ENCODE measurements around the gene KCNK16.

DNA sequence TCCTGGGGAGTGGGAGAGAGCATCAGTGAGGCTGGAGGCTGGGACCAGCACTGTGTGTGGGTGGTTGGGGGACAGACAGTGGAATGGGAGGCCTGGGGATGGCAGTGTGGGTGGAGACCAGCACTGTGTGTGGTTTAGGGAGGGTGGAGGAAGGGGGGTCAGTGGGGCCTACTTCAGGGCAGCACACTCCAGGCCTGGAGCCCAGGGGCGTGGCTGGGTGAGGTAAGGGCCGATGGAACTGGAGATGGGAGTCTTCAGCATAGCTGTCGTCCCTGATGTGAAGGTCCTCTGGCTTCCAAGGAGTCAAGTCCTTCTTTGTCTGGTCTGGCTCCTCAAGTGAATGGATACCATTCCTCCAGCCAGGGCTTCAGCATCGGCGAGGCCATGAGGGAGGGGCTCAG, 26.9 kb downstream of the KCNK16 start:
- TF ChIP-seq, protein P1, sequence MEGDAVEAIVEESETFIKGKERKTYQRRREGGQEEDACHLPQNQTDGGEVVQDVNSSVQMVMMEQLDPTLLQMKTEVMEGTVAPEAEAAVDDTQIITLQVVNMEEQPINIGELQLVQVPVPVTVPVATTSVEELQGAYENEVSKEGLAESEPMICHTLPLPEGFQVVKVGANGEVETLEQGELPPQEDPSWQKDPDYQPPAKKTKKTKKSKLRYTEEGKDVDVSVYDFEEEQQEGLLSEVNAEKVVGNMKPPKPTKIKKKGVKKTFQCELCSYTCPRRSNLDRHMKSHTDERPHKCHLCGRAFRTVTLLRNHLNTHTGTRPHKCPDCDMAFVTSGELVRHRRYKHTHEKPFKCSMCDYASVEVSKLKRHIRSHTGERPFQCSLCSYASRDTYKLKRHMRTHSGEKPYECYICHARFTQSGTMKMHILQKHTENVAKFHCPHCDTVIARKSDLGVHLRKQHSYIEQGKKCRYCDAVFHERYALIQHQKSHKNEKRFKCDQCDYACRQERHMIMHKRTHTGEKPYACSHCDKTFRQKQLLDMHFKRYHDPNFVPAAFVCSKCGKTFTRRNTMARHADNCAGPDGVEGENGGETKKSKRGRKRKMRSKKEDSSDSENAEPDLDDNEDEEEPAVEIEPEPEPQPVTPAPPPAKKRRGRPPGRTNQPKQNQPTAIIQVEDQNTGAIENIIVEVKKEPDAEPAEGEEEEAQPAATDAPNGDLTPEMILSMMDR (IDR thresholded peaks at IDR 0.05) = no peak
- TF ChIP-seq POLR2A (IDR thresholded peaks at IDR 0.05) = no peak

All from testis (tissue), 2 donors.